Testis (tissue), 3 donors: Measurements from ENCODE around the gene ZNF587. TPM values are rescaled to one million over a fixed set of nuclear protein-coding genes. Genes with fewer than 3 reads are reported as not detected.
"Not testable (repeated sequence)": the region's sequence is repeated elsewhere in the genome, so short reads cannot be mapped to it uniquely, and the experiment has no call there.

ENCODE experiments used
- DNase-seq: peaks from one replicate; pipeline ENCODE4 v3.0.0-alpha.2; 2019
- H3K27ac ChIP-seq, 2 donors: fragments of 200-600 bp; sonication (generic); one replicate each; pipeline ENCODE4 v1.5.1; 2019
- H3K27me3 ChIP-seq: fragments of 200-600 bp; sonication (generic); one replicate; pipeline ENCODE4 v1.5.1; 2019
- H3K36me3 ChIP-seq: fragments of 200-600 bp; sonication (generic); one replicate; pipeline ENCODE4 v1.5.1; 2017; ENCODE audit warnings: low read depth; ENCODE audit errors: missing control alignments
- H3K4me1 ChIP-seq: fragments of 200-600 bp; sonication (generic); one replicate; pipeline ENCODE4 v1.5.1; 2019
- H3K4me3 ChIP-seq, 2 donors: fragments of 200-600 bp; sonication (generic); one replicate each; pipeline ENCODE4 v1.5.1; 2017 to 2019
- H3K9me3 ChIP-seq: fragments of 200-600 bp; sonication (generic); one replicate; pipeline ENCODE4 v1.5.1; 2017
- POLR2A ChIP-seq: fragments of 450-650 bp; IDR thresholded peaks from one replicate; pipeline ENCODE4 v1.6.1; 2017; ENCODE audit warnings: antibody characterized with exemption, mild to moderate bottlenecking, moderate library complexity
- WGBS, 2 donors: methylation state at CpG; one replicate each; pipeline ENCODE4 v1.1.5; 2018; 5-methylcytosine and 5-hydroxymethylcytosine counted together
- intact Hi-C: fragments of 100-400 bp; cut with DNase I; formaldehyde crosslinking; loops from one replicate; pipeline ENCODE4 v1.15.1; 2023; ENCODE audit warnings: low total_unique reads
- polyA plus RNA-seq: library from polyadenylated mRNA; stranded (reverse); fragments of 350-450 nt; fragmentation: Illumina TruSeq; extraction: RNeasy Lipid Tissue Mini Kit (QIAGEN cat#74804); gene quantifications from one replicate; pipeline ENCODE4 v1.2.3, GENCODE V29; 2014; ENCODE audit warnings: low read depth, low replicate concordance; ENCODE audit not compliant: insufficient read depth
- total RNA-seq, 2 donors: library from RNA; depleted of rRNA; stranded (reverse); fragments of >200 nt; gene quantifications; one replicate each; pipeline ENCODE4 v1.2.3, GENCODE V29; 2016
- TF ChIP-seq, protein P1 (sequence below), 3 experiments: fragments of 450-650 bp in 2 of 3; fragments of 200-600 bp in 1 of 3; sonication (generic) in 1 of 3; IDR thresholded peaks; one replicate each; pipeline ENCODE4 v1.5.1; 2016 to 2019; ENCODE audit warnings: antibody characterized with exemption in 3 of 3, mild to moderate bottlenecking in 2 of 3, moderate library complexity in 1 of 3

ZNF587 gene
- total and polyA plus RNA-seq, 3 donors from 2014 or later, result 21.4 to 31.2 (median 30.8) TPM

DNA sequence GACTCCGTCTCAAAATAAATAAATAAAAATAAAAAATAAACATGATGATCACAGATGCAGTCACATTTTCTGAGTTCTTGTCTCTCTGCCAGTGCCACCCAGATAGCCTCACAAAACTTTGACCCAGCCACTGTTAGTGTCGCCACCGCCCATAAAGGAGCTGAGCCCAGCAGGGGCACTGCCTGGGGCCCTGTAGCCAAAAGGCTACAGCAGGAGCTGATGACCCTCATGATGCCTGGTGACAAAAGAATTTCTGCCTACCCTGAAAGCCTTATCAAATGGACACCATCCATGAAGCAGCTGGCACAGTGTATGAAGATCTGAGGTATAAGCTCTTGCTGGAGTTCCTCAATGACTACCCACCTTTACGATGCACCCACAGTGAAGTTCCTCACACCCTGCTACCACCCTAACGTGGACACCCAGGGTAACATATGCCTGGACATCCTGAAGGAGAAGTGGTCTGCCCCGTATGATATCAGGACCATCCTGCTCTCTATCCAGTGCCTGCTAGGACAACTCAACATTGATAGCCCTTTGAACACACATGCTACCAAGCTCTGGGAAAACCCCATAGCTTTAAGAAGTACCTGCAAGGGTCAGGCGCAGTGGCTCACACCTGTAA, 18.3 kb downstream of the ZNF587 start:
- intact Hi-C loops, result no loop called here
- Histone ChIP-seq H3K27ac (no peak overlapping the region), H3K4me3 (no peak overlapping the region), H3K9me3 (no peaks in the 10 kb centered on the region), H3K36me3 (no peaks in the 10 kb centered on the region), H3K27me3 (no peaks in the 10 kb centered on the region), H3K4me1 (no peaks in the 10 kb centered on the region)
- TF ChIP-seq, protein P1, sequence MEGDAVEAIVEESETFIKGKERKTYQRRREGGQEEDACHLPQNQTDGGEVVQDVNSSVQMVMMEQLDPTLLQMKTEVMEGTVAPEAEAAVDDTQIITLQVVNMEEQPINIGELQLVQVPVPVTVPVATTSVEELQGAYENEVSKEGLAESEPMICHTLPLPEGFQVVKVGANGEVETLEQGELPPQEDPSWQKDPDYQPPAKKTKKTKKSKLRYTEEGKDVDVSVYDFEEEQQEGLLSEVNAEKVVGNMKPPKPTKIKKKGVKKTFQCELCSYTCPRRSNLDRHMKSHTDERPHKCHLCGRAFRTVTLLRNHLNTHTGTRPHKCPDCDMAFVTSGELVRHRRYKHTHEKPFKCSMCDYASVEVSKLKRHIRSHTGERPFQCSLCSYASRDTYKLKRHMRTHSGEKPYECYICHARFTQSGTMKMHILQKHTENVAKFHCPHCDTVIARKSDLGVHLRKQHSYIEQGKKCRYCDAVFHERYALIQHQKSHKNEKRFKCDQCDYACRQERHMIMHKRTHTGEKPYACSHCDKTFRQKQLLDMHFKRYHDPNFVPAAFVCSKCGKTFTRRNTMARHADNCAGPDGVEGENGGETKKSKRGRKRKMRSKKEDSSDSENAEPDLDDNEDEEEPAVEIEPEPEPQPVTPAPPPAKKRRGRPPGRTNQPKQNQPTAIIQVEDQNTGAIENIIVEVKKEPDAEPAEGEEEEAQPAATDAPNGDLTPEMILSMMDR (IDR thresholded peaks at IDR 0.05), result no peak
- TF ChIP-seq POLR2A, result no peak
- no peak for DNase-seq
- WGBS, 2 donors, result 96 to 97% methylated on average over 6 to 7 of the region's 7 CpGs

DNA sequence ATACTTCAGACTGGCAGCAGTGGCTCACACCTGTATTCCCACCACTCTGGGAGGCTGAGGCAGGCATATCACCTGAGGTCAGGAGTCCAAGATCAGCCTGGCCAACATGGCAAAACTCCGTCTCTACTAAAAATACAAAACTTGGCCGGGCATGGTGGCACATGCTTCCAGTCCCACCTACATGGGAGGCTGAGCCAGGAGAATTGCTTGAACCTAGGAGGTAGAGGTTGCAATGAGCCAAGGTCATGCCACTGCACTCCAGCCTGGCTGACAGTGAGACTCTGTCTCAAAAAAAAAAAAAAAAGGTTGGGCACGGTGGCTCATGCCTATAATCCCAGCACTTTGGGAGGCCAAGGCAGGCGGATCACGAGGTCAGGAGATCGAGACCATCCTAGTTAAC, 20.0 kb downstream of the ZNF587 start:
- not testable (repeated sequence) for H3K36me3 ChIP-seq
- 88 to 93% methylated on average over 6 of the region's 6 CpGs for WGBS, 2 donors

DNA sequence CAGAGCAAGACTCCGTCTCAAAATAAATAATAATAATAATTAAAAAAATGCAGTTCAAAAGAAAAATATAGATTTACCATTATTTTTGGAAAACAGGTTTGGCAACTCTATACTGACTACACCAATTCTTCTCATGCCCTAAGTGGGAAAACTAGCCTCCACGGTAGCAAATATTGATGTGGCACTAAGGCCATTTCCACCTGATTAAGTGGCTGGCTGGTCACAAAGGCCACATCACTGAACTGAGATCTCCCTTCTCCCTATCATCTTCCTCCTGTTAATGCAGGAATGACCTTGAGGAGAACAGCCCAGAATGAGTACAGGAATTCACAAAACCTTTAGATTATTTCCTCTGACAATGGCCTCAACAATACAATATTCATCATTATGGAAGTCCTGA, 20.6 kb downstream of the ZNF587 start:
- no peaks in the 10 kb centered on the region for H3K27me3 ChIP-seq
- WGBS, 2 donors, result 99 to 100% methylated on average over 2 of the region's 2 CpGs
- H3K4me1 ChIP-seq, result no peaks in the 10 kb centered on the region
- H3K27ac ChIP-seq, result no peak overlapping the region
- no peak overlapping the region for H3K4me3 ChIP-seq
- intact Hi-C loops, result no loop called here
- no peaks in the 10 kb centered on the region for H3K36me3 ChIP-seq
- no peak for DNase-seq
- TF ChIP-seq, protein P1 (IDR thresholded peaks at IDR 0.05), result no peak
- no peak for TF ChIP-seq POLR2A
- H3K9me3 ChIP-seq, result no peaks in the 10 kb centered on the region

More for the DNA sequence above, 20.0 kb downstream of the ZNF587 start:
- H3K4me3 ChIP-seq, H3K9me3 ChIP-seq, H3K27ac ChIP-seq, intact Hi-C loops, H3K4me1 ChIP-seq, DNase-seq, H3K27me3 ChIP-seq: not testable (repeated sequence)

DNA sequence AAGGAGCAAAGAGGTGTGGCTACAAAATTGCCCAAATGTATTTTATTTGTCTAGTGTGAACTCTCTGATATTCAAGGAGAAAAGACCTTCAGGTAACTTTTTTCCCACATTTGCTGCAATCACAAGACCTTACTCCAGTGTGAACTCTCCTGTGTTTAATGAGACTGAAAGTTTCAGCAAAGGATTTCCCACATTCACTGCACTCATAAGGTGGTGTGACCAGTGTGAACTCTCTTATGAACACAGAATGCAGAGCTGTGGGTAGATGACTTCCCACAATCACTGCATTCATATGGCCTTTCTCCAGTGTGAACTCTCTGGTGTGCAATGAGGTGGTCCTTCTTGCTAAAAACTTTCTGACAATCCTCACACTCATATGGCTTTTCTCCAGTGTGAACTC, 22.8 kb downstream of the ZNF587 start:
- H3K9me3 ChIP-seq, result no peaks in the 10 kb centered on the region

DNA sequence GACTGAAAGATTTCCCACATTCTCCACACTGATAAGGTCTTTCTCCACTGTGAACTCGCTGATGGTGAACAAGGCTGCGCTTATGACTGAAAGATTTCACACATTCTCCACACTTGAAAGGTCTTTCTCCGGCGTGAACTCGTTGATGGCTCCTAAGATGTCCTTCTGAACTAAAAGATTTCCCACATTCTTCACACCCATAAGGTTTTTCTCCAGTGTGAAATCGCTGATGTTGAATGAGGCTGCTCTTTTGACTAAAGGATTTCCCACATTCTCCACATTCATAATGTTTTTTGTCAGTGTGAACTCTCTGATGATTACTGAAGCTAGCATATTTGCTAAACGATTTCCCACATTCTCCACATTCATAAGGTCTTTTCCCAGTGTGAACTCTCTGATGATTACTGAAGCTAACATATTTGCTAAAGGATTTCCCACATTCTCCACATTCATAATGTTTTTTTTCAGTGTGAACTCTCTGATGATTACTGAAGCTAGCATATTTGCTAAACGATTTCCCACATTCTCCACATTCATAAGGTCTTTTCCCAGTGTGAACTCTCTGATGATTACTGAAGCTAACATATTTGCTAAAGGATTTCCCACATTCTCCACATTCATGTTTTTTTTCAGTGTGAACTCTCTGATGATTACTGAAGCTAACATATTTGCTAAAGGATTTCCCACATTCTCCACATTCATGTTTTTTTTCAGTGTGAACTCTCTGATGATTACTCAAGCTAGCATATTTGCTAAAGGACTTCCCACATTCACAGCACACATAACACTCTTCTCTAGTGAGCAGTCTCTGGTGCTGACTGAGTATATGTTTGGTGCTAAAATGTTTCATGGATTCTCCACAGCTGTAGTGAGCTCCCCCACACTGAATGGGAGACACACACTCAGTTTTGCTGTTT, 24.5 kb downstream of the ZNF587 start:
- H3K9me3 ChIP-seq, H3K27me3 ChIP-seq, H3K36me3 ChIP-seq, intact Hi-C loops, H3K4me1 ChIP-seq, H3K4me3 ChIP-seq, DNase-seq, H3K27ac ChIP-seq: not testable (repeated sequence)
- 85 to 94% methylated on average over 8 of the region's 8 CpGs for WGBS, 2 donors

More for the DNA sequence above, 22.8 kb downstream of the ZNF587 start:
- intact Hi-C loops, result no loop called here
- Histone ChIP-seq H3K4me3 (no peak overlapping the region), H3K4me1 (no peaks in the 10 kb centered on the region), H3K36me3 (no peaks in the 10 kb centered on the region), H3K27me3 (no peaks in the 10 kb centered on the region), H3K27ac (no peak overlapping the region)
- DNase-seq, result no peak
- TF ChIP-seq, protein P1 (IDR thresholded peaks at IDR 0.05), result no peak
- TF ChIP-seq POLR2A, result no peak
